Loucy (cell line): ENCODE data around the gene MAN2B2.

Source experiments
- H2AFZ ChIP-seq: fragments of 200-600 bp; sonication (generic); 2 replicates; pipeline ENCODE4 v1.6.0; 2016; ENCODE audit warnings: antibody characterized with exemption, mild to moderate bottlenecking, low read length, moderate library complexity
- H3F3A ChIP-seq: fragments of 200-600 bp; 2 replicates; pipeline ENCODE4 v1.6.0; 2016; ENCODE audit warnings: antibody characterized with exemption, low read depth, mild to moderate bottlenecking
- H3K27me3 ChIP-seq: fragments of 200-600 bp; sonication (generic); 2 replicates; pipeline ENCODE4 v1.6.1; 2014; ENCODE audit warnings: low read length, mild to moderate bottlenecking; ENCODE audit not compliant: insufficient read depth, poor library complexity, severe bottlenecking
- H3K36me3 ChIP-seq: fragments of 200-600 bp; sonication (generic); 2 replicates; pipeline ENCODE4 v1.6.1; 2016; ENCODE audit warnings: low read length; ENCODE audit not compliant: insufficient read depth
- H3K4me1 ChIP-seq: fragments of 200-600 bp; sonication (generic); 2 replicates; pipeline ENCODE4 v1.5.1; 2014; ENCODE audit warnings: low read length, mild to moderate bottlenecking; ENCODE audit not compliant: insufficient read depth, poor library complexity, severe bottlenecking
- H3K4me2 ChIP-seq: fragments of 200-600 bp; sonication (generic); 2 replicates; pipeline ENCODE4 v1.6.0; 2014; ENCODE audit warnings: antibody characterized with exemption, low read length, low read depth, mild to moderate bottlenecking; ENCODE audit not compliant: poor library complexity, severe bottlenecking
- H3K4me3 ChIP-seq: fragments of 200-600 bp; sonication (generic); 2 replicates; pipeline ENCODE4 v1.5.1; 2014; ENCODE audit warnings: low read length, mild to moderate bottlenecking, mixed read lengths; ENCODE audit not compliant: poor library complexity, severe bottlenecking
- H3K79me2 ChIP-seq: fragments of 200-600 bp; sonication (generic); 2 replicates; pipeline ENCODE4 v1.6.1; 2014; ENCODE audit warnings: low read length; ENCODE audit not compliant: insufficient read depth
- H3K9ac ChIP-seq: fragments of 200-600 bp; sonication (generic); 2 replicates; pipeline ENCODE4 v1.6.0; 2014; ENCODE audit warnings: mild to moderate bottlenecking, low read depth, low read length, moderate library complexity; ENCODE audit not compliant: poor library complexity, severe bottlenecking
- H3K9me2 ChIP-seq: fragments of 200-600 bp; sonication (generic); replicated peaks from 2 replicates; pipeline ENCODE4 v1.6.1; 2016; ENCODE audit warnings: low read depth, low read length, mixed read lengths
- H3K9me3 ChIP-seq: fragments of 200-600 bp; sonication (generic); 2 replicates; pipeline ENCODE4 v1.6.1; 2014; ENCODE audit warnings: mild to moderate bottlenecking, antibody characterized with exemption, low read length, low read depth; ENCODE audit not compliant: insufficient read depth
- H4K20me1 ChIP-seq: fragments of 200-600 bp; sonication (generic); 2 replicates; pipeline ENCODE4 v1.6.0; 2014; ENCODE audit warnings: antibody characterized with exemption, low read length, mild to moderate bottlenecking; ENCODE audit not compliant: insufficient read depth, poor library complexity, severe bottlenecking
- EZH2phosphoT487 ChIP-seq: fragments of 200-600 bp; IDR thresholded peaks from 2 replicates; pipeline ENCODE4 v1.6.1; 2018; ENCODE audit warnings: antibody characterized with exemption, mild to moderate bottlenecking, moderate library complexity, borderline replicate concordance
- TF ChIP-seq, protein P1 (sequence below): fragments of 200-600 bp; sonication (generic); conservative IDR thresholded peaks from 2 replicates; pipeline ENCODE4 v1.5.1; 2014; ENCODE audit warnings: mild to moderate bottlenecking, antibody characterized with exemption, low read length

MAN2B2 gene

DNA sequence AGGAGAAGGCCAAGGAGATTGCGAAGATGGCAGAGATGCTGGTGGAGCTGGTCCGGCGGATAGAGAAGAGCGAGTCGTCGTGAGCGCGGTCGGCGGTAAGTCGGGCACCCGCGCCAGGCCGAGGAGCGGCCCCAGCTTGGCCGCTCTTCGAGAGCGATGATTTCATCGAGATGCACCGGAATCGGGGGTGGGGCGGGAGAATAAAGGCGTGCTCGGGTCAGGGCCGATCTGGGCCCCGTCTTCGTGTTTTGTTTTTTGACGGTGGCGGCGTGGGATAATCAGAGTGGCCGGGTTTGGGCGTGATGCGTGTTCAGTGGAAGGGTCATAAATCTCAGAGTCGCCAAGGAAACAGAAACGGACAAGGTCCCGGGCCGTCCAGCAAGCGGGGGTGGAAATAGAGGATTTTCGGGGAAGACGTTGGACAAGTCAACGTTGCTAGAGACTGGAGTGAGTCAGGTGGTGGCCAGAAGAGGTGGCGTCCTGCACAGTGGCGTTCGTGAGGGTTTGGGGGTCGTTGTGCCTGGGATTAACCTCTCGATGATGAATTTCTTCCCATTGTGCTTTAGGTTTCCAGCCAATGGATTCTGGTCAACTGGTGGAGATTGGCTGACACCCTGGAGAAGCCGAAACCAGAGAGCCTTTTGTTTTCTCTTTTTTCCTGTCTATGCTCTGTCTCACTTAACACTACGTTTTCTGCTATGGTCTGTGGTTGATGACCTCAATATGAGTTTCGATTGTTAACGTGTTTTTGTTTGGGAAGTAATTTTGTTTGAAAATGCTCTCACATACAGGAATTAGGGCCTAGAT lies 66.4 kb downstream of the MAN2B2 start:
- peak overlapping the region; percentile 95 for H3K9ac ChIP-seq
- no peaks in the 10 kb centered on the region for H3K27me3 ChIP-seq
- no peak overlapping the region; the same call in 1 of the 2 replicates for H2AFZ ChIP-seq

DNA sequence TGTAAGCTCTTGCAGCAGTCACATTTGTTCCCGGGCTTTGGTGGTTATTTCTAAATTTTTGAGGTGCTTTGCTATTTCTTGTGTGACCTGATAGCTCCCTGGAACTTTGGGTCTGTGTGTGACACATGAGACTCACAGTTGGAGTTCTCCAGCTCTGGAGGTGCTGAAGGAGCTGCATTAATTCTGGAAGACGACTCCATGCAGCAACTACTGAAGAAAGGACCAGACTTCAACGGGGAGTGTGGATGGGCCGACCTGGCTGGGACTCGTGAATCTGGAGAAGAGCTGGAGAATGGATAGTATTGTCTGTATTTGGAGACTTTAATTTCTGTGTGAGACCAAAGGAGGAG lies 67.0 kb downstream of the MAN2B2 start:
- TF ChIP-seq, protein P1, sequence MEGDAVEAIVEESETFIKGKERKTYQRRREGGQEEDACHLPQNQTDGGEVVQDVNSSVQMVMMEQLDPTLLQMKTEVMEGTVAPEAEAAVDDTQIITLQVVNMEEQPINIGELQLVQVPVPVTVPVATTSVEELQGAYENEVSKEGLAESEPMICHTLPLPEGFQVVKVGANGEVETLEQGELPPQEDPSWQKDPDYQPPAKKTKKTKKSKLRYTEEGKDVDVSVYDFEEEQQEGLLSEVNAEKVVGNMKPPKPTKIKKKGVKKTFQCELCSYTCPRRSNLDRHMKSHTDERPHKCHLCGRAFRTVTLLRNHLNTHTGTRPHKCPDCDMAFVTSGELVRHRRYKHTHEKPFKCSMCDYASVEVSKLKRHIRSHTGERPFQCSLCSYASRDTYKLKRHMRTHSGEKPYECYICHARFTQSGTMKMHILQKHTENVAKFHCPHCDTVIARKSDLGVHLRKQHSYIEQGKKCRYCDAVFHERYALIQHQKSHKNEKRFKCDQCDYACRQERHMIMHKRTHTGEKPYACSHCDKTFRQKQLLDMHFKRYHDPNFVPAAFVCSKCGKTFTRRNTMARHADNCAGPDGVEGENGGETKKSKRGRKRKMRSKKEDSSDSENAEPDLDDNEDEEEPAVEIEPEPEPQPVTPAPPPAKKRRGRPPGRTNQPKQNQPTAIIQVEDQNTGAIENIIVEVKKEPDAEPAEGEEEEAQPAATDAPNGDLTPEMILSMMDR = no peak
- no peak for TF ChIP-seq EZH2phosphoT487
- Histone ChIP-seq H3F3A (no peaks in the 10 kb centered on the region), H3K9me3 (no peaks in the 10 kb centered on the region), H3K9me2 (no peaks in the 10 kb centered on the region), H3K4me2 (peak overlapping the region; percentile 95), H3K4me1 (peaks cover 18% of the 10 kb centered on the region), H3K27me3 (no peaks in the 10 kb centered on the region), H3K36me3 (peaks cover 18% of the 10 kb centered on the region; the same call in 1 of the 2 replicates), H2AFZ (no peak overlapping the region), H4K20me1 (peaks cover 30% of the 10 kb centered on the region), H3K79me2 (peaks cover 38% of the 10 kb centered on the region), H3K9ac (peak overlapping the region; percentile 95), H3K4me3 (peak overlapping the region; percentile 98)

More for the DNA sequence above, 66.4 kb downstream of the MAN2B2 start:
- H3K36me3 ChIP-seq = peaks cover 18% of the 10 kb centered on the region; the same call in 1 of the 2 replicates
- H3F3A ChIP-seq = no peaks in the 10 kb centered on the region
- TF ChIP-seq, protein P1 = no peak
- TF ChIP-seq EZH2phosphoT487 = no peak
- peaks cover 30% of the 10 kb centered on the region for H4K20me1 ChIP-seq
- H3K4me3 ChIP-seq = peak overlapping the region; percentile 98
- peak overlapping the region; percentile 95 for H3K4me2 ChIP-seq
- H3K9me2 ChIP-seq = no peaks in the 10 kb centered on the region
- peaks cover 38% of the 10 kb centered on the region for H3K79me2 ChIP-seq
- H3K9me3 ChIP-seq = no peaks in the 10 kb centered on the region
- peaks cover 18% of the 10 kb centered on the region for H3K4me1 ChIP-seq

DNA sequence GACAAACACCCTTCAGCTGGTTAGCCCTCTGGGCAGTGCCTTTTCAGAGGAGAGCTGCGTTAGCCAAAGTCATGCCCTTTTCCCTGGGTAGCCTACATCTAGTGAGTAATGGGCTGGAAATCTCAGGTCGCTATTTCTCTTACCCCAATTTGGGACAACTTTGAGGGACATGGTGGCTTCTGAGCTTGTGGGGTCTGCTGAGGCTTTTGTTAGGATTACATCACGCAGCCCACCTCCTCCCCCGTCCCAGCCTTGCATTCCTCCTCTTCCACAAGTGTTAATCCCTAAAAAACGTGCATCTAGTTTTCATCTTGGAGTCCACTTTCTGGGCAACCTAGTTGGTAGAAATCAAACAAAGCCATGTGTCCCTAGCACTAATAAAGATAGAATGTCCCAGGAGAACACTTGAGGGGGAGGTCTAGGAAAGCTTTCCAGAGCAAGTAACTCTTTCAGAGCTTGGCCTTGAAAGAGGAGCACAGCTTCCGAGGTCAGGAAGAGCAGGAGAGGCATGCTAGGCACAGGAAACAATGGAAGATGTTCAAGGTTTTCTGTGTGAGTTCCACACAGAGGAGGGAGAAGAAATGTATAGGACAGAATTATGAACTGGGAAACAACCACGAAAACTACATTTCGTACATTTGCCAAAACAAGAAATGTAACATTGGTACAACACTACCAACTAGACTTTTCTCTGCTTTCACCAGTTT lies 68.3 kb downstream of the MAN2B2 start:
- Histone ChIP-seq H4K20me1 (peaks cover 30% of the 10 kb centered on the region), H3K4me3 (peak overlapping the region; percentile 98)

More for the DNA sequence above, 68.3 kb downstream of the MAN2B2 start:
- Histone ChIP-seq H3K9me2 (no peaks in the 10 kb centered on the region), H3K9ac (no peak overlapping the region), H3K79me2 (peaks cover 38% of the 10 kb centered on the region), H3K4me2 (peak overlapping the region; percentile 95), H2AFZ (no peak overlapping the region), H3K27me3 (no peaks in the 10 kb centered on the region), H3K4me1 (peaks cover 18% of the 10 kb centered on the region), H3K36me3 (peaks cover 18% of the 10 kb centered on the region; the same call in 1 of the 2 replicates), H3K9me3 (no peaks in the 10 kb centered on the region), H3F3A (no peaks in the 10 kb centered on the region)
- TF ChIP-seq, protein P1 = no peak
- no peak for TF ChIP-seq EZH2phosphoT487
